ACHN (cell line): Measurements from ENCODE around the gene SPAST.
"Not testable (repeated sequence)": the region's sequence is repeated elsewhere in the genome, so short reads cannot be mapped to it uniquely, and the experiment has no call there.

Experiments
- DNase-seq: peaks from one replicate; pipeline ENCODE4 v3.0.0-alpha.2; 2015
- in situ Hi-C: cut with HindIII; loops from 2 replicates; pipeline ENCODE4 v1.10.0; 2017; ENCODE audit warnings: low sequenced_read_pairs, low pct_ligation_motif_present, low pct_unique_long_range_greater_than_20kb

SPAST gene

GRCh38 chr2:32118055-32118454 lies 54.7 kb downstream of the SPAST start:
- in situ Hi-C loops = no loop called here
- DNase-seq = no peak

GRCh38 chr2:32119161-32119560 lies 55.8 kb downstream of the SPAST start:
- in situ Hi-C loops = no loop called here
- DNase-seq = no peak

GRCh38 chr2:32124660-32125059 lies 61.3 kb downstream of the SPAST start:
- in situ Hi-C loops = no loop called here
- no peak for DNase-seq

GRCh38 chr2:32128636-32129035 lies 65.3 kb downstream of the SPAST start:
- in situ Hi-C loops = no loop called here
- no peak for DNase-seq

- in situ Hi-C loops = no loop called here
- DNase-seq = no peak
Measured at GRCh38 chr2:32129086-32129485, 65.7 kb downstream of the SPAST start.

GRCh38 chr2:32135409-32135808 lies 72.1 kb downstream of the SPAST start:
- DNase-seq = peak; percentile 90
- in situ Hi-C loops = no loop called here

GRCh38 chr2:32136097-32136496 lies 72.7 kb downstream of the SPAST start:
- in situ Hi-C loops = no loop called here
- DNase-seq = peak; percentile 66

- in situ Hi-C loops, DNase-seq: not testable (repeated sequence)
Measured at GRCh38 chr2:32151544-32151943, 88.2 kb downstream of the SPAST start.

GRCh38 chr2:32159678-32160077 lies 96.3 kb downstream of the SPAST start:
- in situ Hi-C loops = no loop called here

GRCh38 chr2:32161296-32161695 lies 97.9 kb downstream of the SPAST start:
- DNase-seq = no peak
- in situ Hi-C loops = no loop called here

More at GRCh38 chr2:32159678-32160077, 96.3 kb downstream of the SPAST start:
- no peak for DNase-seq

- DNase-seq, in situ Hi-C loops: not testable (repeated sequence)
Measured at GRCh38 chr2:32164254-32164653, 100.9 kb downstream of the SPAST start.

GRCh38 chr2:32165027-32165347 lies 101.6 kb downstream of the SPAST start:
- in situ Hi-C loops = not testable (repeated sequence)

GRCh38 chr2:32166115-32166574 lies 102.8 kb downstream of the SPAST start:
- in situ Hi-C loops = no loop called here
- no peak for DNase-seq

More at GRCh38 chr2:32165027-32165347, 101.6 kb downstream of the SPAST start:
- peak; percentile 36 for DNase-seq

- no peak for DNase-seq
- in situ Hi-C loops = no loop called here
Measured at GRCh38 chr2:32168513-32168912, 105.2 kb downstream of the SPAST start.

GRCh38 chr2:32172870-32173269 lies 109.5 kb downstream of the SPAST start:
- in situ Hi-C loops = no loop called here
- no peak for DNase-seq

- in situ Hi-C loops = no loop called here
Measured at GRCh38 chr2:32182667-32183066, 119.3 kb downstream of the SPAST start.

GRCh38 chr2:32189011-32189410 lies 125.7 kb downstream of the SPAST start:
- no peak for DNase-seq
- in situ Hi-C loops = no loop called here

More at GRCh38 chr2:32182667-32183066, 119.3 kb downstream of the SPAST start:
- DNase-seq = no peak

GRCh38 chr2:32192418-32192817 lies 129.1 kb downstream of the SPAST start:
- in situ Hi-C loops = no loop called here
- no peak for DNase-seq

- DNase-seq = no peak
Measured at GRCh38 chr2:32200814-32201213, 137.5 kb downstream of the SPAST start.

GRCh38 chr2:32203428-32203827 lies 140.1 kb downstream of the SPAST start:
- in situ Hi-C loops = not testable (repeated sequence)

More at GRCh38 chr2:32200814-32201213, 137.5 kb downstream of the SPAST start:
- in situ Hi-C loops = no loop called here

More at GRCh38 chr2:32203428-32203827, 140.1 kb downstream of the SPAST start:
- DNase-seq = not testable (repeated sequence)
